Measurements from ENCODE around the gene PXYLP1.

DNA sequence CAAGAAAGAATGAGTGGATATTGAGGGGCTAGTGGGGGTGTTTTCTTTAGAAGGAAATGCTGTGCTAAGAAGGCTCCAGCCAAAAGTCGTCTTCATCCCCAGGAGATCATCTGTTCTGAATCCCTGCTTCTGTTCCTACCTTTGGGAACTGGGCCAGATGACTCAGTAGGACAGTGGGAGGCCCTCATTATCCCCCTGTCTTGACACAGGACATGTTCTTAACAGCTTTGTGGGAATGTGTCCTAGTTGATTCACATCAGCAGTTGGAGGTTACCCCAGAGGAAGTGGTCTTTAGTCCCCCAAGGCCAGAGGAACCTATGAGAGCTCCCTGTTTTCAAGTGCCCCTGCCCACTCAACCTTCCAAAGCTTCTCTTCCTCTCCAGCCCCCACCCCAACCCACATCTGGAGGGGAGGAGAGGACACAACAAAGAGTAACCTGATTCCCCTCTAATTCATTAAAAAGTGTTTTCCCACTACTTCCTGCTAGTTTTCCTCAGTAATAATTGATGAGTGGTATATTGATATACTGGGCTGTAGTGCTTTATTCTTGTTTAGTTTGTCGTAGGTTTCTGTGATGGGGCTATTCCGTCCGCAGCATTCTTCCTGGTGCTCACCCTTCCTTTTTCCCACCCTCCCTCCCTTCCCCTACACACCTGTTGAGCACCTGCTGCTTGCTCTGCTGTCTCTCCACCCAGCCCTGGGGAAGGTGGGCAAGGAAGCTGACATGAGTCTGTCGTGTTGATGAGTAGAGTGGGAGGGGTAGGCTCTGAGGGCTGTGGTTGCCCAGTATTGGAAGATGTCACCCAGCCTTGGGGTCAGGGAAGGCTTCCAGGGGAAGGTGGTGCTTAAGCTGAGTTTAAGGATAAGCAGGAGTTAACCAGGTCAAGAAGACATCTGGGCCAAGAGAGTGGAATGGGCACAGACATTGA lies 9.3 kb downstream of the PXYLP1 start:
- TF ChIP-seq CTCF (conservative IDR thresholded peaks at IDR 0.05; ENCODE audit: low read length), result no peak
- no peak for TF ChIP-seq EZH2phosphoT487 (IDR thresholded peaks at IDR 0.05; ENCODE audit: borderline replicate concordance, low read depth, low read length)

All from OCI-LY7 (cell line).